ENCODE results near the gene DDX24. TPM values are rescaled to one million over a fixed set of nuclear protein-coding genes. Genes with fewer than 3 reads are reported as not detected.

Gene DDX24
- total and polyA plus RNA-seq, 9 of the 15 experiments (the other 6 are each of a cell fraction or from before 2014, with no cell fraction given), result 82.4 to 175 (median 122) TPM

GRCh38 chr14:94045101-94045500, 35.9 kb downstream of the DDX24 start (continued):
- TF ChIP-seq RBM17 (IDR thresholded peaks at IDR 0.05; ENCODE audit: borderline replicate concordance, low read depth, low read length) (no peak), ZNF445 (CRISPR knock-in tag; IDR thresholded peaks at IDR 0.05; ENCODE audit: low read depth) (no peak), EGR1 (conservative IDR thresholded peaks at IDR 0.05) (no peak), ZBTB8A (IDR thresholded peaks at IDR 0.05; ENCODE audit: partially characterized antibody) (no peak), NFYB (IDR thresholded peaks at IDR 0.05; ENCODE audit: extremely low read depth, insufficient read length) (no peak), ZNF134 (CRISPR knock-in tag; conservative IDR thresholded peaks at IDR 0.05) (no peak), ETS1 (conservative IDR thresholded peaks at IDR 0.05; ENCODE audit: control insufficient read depth, low read depth, low read length) (no peak), ARID3A (IDR thresholded peaks at IDR 0.05; ENCODE audit: borderline replicate concordance, low read depth, low read length) (no peak), ZNF76 (CRISPR knock-in tag; IDR thresholded peaks at IDR 0.05; ENCODE audit: borderline replicate concordance) (no peak), SAFB2 (IDR thresholded peaks at IDR 0.05; ENCODE audit: borderline replicate concordance, low read depth, low read length, severe bottlenecking) (no peak), ZNF146 (CRISPR knock-in tag; IDR thresholded peaks at IDR 0.05; ENCODE audit: unreplicated experiment) (no peak)
